Activated CD8-positive, alpha-beta memory T cell treated with anti-CD3 and anti-CD28 coated beads, Interleukin-2, amount 50 U/mL, for 24 hours (primary cell): ENCODE data around the gene DCANP1.

Experiments used
- DNase-seq: peaks from one replicate; pipeline ENCODE4 v3.0.0-alpha.2; 2020; ENCODE audit errors: extremely low read depth

DCANP1 gene

DNA sequence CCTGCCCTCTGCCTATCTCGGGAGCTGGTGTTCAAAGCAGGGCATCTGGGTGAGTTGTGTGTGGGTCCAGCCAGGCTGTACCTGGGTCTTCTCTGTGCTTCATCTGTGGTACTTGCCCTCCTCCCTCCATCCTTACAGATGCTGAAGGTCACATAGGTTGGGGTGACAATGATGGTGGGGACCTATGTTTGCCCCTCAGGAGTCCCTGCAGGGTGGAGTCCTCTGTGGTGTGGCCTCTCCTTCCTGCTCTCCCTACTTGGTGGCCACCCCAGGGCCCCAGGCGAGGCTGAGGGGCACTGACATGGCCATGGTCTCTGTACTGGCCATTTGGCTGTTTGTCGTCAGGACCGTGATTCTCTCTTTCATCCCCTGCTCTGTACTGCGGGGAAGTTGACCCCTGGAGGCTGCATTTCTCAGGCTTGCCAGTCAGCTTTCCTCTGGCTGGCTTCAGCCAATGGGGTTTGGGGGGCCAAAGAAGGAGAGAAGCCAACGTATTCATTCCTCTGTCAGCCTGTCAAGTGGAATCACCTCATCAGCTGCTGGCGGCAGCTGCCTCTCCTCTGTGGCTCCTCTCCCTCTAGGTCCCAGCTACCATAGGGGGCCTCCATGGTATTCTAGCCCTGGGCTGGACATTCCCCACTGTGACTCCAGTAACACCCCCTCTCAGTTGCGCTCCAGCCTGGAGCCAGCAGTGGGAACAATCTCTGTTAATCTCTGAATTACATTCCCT lies 4.6 kb downstream of the DCANP1 start:
- no peak for DNase-seq

DNA sequence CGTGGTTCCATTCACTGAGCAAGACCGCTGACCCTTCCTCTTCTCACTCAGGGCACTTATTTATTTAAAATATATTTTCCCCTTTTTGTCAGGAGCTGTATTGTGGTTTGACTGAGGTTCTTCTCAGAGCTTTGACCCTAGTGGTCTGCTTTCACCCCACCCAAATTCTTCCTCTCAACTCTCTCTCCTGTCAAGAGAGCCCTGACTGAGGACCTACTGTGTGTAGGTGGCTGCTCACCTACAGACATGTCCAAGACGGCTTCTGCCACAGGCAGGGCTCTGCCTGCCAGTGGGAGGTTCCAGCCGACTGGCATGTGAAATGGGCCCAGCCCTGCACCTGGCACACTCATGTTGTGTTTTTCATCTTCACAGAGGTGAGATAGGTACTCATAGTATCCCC lies 5.2 kb downstream of the DCANP1 start:
- no peak for DNase-seq

DNA sequence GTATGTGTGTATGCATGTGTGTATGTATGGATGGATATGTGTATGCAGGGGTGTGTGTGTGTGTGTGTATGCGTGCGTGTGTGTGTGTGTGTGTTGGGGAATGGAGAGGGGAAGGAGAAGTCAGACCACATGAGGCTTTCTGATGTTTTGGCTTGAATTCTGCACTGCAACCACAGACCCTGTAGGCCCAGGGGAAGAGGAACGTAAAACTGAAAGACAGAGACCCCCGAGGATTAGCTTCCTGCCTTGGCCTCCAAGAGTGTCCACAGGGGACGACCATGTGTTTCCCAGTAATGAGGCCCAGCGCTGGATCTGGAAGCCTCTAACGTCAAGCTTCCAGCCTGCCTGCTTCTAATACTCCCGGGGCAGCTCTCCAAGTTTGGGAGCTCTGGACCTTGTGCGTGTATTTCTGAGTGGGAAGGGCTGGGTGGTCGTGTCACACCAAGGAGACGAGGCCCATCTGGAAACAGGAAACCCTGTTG lies 5.8 kb downstream of the DCANP1 start:
- DNase-seq, result no peak

DNA sequence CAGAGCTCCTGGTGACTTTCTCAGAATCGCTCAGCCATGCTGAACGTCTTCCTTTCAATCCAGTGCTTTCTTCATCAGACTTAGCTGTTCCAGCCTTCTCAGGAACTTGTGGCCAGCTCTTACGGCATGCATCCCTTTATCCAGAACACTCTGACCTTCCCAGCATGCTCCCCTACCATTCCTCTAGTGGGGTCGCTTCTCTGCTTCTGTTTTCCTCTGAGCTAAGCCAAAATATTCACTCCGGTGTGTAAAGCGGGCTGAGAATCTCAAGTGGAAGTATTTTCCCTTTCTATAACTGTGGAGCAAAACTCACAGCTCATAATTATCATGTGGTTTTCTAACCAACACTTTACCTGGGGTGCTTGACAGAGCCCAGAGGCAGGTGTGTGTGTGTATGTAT lies 6.2 kb downstream of the DCANP1 start:
- no peak for DNase-seq

DNA sequence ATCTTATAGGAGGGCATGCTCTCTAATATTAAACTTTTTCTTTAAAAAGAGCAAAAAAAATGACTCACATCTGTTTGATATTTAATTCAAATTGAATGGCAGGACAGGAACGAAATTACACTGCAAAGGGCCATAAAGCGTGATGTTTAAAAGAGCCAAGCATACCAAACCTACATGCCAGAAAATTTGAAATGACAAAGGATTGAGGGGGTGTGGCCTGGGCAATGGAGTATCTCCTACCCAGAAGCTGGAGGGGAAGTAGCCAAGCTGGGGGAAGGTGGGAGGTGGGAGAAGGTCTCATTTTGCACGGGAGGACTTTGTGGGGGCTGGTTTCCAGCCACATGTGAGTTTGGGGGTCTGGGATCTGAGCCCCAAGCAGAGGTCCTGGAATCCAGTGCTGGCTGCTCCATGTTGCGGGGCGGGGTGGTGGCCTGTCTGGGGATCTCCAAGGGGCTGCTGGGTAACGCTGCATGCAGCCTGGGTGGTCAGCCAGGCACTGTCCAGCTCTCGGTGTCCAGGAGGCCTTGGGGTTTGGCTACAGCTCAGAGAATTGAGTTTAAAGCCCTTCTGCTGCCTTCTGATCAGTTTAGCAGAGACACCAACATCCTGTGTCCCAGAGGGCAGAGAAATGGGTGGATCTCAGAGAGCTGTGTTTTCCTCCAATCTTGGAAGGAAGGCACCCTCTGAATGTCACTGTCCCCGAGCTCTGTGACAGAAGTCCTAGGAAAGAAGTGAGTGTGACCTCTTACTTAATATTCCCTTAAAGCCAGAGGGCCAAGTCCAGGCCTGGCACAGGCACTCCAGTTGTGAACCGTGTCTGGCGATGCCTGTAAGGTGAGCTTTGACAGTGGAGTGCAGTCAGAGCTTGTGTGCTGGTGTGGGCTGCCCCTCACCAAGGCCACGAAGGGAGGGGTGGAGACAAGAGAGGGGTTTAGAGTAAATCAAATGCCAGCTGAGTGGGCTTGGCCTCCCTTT lies 7.6 kb downstream of the DCANP1 start:
- no peak for DNase-seq

DNA sequence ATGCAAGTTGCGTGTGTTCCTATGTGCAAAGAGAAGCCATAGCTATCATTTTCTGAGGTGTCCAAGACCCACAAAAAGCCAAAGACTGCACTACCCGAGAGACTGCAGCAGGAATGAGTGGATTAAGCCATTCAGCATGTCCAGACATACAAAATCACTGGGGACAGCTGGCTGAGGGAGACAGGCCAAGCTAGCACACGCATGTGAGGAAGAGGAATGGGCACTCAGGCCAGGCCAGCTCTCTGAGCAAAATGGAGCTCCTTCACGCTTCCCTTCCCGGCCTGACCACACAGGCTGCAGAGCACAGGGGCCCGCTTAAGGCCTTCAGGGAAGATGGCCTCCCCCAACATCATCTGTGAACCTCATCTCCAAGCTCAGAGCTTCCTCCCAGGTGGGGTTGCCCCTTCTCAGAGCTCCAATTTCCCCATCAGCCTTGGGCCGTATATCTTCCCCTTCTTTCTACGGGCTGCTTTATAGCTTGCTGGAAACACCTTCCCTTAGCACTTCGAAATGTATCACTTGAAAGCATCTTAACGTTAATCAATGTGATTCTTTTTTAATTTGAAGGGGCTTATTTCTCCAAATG lies 8.4 kb downstream of the DCANP1 start:
- DNase-seq, result no peak

DNA sequence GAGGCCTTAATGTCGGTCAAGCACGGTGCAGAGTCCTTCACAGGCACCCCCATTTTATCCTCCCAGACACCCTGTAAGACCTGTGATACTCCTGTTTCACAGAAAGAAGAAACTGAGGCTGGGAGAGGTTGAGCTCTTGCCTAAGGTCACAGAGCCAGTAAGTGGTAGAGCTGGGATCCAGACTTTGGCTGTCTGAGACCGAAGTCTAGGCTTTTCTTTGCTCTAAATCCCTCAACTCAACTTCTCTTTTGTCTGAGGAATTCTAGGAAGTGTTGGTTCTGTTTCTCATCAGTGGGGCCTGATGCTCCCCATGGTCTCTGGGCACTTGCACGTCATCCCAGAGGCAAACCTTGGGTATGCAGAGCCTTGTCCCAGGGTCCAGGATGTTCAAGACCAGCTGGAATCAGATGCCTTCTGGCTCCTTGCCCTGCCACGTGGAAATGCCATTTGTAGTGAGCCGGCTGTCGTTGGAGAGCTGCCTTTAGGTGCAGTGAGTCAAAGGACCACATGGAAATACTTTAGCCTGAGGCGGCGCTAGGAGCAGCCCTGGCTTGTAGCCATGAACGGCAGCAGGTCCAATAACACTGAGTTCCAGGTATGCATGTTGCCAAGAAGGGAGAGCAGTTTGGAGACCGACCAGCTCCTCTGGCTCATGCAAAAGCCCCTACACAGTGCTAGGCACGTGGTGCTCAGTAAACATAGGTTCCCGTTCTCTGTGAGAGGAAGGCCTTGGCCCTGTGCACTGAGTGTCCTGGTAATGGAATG lies 9.2 kb downstream of the DCANP1 start:
- DNase-seq, result no peak

DNA sequence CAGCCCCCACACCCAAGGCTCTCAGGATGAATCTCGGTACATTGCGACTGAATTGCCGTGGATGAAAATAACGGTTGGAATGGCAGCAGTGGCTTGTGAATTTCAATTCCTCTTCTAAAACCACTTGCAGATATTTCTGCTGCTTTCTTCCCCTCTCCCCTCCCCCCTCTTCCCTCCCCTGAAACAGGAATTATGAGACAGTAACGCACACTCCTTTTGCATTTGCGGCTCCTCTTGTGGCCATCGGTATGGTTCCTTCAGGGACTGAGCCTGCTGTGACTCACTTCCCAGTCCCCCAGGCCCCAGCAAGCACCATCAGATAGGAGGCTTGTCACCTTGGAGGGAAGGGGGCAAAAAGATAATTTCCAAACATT lies 9.7 kb downstream of the DCANP1 start:
- no peak for DNase-seq

DNA sequence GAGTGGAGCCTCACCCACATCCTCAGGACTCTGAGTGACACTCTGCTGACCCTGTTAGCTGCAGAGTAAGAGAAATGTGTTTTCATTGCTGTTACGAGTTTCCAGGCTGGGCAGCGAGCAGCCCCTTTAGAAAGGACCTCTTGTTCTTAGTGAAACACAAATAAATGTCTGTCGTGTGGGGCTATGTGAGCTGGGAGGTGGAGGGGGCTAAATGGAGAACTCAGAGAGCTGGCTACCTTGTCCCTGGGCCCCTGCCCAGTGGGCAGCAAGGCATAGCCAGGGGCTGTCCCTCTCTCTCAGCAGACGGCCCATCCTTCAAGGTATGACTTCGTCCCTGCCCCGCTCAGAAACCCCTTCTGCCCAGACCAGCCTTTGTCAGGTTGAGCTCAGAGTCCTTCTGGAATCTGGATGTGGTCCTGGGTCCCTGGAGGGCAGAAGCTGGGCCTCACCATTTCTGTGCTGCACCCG lies 10.2 kb downstream of the DCANP1 start:
- no peak for DNase-seq

DNA sequence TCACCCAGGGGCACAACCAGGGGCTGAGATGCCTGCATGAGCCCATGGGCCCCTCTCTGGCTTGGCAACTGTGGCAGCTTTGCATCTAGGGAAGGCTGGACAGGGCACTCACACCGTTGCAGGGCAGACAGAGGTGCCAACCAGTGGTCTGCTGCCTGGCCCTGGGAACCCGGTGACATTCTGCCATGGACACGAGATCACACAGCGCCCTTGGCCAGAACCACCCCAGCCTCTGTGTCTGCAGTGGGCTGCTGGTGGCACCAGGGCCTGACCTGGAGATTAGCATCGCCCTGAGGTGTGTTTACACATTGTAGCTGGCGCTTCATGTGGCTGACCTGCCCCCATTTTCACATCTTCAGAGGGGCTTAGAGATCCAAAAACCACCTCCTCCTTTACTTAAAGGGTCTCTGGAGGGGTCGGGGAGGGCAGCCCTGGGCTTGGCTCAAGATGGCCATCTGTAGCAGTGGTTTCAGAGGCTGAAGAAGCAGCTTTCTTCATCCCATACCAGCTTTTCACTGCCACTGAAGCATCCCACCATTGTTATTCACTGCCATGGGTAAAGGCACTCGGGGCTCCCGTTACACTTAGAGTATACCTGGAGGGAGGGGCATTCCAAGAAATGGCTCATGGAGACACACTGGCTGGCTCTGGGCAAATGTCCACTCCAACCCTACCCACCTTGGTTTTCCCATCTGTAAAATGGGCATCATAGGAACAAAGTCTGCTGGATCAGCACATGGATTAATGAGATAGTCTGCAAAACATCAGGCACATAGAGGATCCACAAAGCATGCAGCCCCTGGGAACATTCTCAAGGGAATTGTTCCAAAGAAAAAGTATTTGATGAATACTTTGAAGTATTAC lies 11.4 kb downstream of the DCANP1 start:
- no peak for DNase-seq

DNA sequence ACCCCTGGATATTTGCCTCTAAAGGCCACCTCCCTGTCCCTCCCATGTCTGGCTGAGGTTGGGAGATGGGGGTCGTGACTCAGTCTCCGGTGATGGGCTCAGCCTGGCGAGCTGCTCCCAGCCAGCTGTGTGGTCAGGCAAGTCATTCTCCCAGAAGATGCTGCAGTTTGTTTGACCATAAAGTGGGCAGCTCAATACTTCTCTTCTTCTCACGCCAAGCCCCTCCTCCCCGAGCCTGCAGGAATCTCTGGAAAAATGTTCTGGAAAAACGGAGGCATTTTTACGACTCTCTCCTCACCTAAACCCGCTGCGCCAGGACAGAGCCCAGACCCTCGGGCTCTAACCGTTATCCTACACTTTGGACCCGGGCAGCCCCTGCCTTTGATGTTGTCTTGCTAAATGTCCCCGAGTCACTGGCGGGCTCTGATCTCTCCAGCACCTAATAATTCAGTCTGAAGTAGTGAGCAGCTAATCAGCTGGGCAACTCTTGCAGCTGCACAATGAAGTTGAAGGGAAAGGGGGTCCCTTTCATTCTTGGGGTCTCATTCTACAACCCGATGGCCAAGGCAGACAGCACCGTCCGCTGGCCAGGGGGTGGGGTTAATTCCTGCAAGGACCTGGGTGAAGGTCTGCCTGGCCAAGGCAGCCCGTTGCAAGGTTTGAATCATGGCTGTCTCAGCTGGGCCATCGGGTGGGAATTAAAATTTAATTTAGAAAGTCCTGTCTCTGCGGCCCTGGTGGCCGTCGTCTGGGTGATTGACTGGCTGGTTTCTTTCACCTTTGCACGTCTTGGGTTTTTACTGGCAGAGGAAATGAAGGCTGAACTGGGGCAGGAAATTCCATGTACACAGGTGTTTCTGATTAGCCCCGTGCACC lies 12.3 kb downstream of the DCANP1 start:
- DNase-seq, result no peak

DNA sequence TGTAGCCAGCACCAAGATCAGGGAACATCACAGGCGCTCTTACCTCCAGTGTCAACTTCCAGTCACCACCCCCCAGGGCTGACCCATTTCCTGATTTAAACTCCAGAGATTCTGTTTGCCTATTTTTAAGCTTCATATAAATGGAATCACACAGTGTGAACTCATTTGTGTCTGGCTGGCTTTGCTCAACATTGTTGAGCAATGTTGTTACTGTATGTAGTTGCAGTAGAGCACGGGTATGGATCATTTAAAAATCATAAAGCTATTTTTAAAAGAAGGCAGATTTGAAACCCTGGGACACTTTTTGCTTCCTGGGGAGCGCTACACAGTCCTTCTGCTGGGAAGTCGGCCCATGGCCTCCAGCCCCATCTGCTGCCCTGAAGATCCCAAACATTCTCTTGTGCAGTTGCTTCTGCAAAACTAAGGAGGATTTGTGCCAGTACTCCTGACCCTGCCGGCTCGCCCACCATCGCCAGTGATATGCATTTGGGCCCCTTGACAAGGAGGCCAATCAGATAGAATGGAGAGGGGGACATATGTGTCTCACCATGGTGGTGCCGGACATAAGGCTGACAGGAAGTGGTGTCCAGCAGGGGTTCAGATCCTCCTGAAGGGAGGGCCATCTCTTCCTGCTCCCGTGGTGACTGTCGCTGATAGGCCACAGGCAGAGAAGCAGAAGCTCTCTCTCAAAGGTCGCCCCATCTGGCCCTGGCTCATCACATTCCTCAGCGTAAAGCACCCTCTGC lies 13.3 kb downstream of the DCANP1 start:
- no peak for DNase-seq

DNA sequence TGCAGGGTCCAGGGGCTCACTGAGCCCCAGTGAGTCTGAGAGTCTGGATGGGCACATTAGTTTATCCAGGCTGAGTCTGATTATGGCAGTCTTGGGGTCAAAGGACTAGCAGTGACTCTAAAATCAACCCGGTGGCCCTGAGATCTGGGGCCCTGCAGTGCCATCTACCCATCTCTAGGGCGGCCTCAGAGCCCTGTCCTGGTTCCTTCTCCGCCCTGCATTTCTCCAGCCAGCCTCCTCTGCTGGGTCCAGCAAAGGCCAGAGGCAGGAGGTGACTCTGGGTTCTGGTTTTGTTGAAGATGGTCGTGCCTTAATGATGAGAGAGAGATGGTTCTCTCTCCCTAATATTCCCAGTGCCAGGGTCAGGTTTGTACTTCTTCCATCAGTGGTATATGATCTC lies 15.0 kb downstream of the DCANP1 start:
- no peak for DNase-seq

DNA sequence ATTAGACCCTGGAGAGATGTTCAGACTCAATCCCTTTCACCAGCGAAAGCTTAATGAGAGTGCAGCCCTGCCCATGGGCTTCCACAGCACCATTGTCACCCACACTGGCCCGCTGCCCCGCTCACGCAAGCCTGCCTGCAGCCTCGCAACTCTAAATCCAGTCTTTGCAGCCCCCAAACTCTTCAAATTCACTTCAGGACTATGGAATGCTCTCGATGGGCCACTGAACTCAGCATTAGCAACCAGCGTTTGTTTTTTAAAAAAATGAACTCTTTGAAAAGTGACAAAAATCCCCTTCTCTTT lies 17.1 kb downstream of the DCANP1 start:
- no peak for DNase-seq

DNA sequence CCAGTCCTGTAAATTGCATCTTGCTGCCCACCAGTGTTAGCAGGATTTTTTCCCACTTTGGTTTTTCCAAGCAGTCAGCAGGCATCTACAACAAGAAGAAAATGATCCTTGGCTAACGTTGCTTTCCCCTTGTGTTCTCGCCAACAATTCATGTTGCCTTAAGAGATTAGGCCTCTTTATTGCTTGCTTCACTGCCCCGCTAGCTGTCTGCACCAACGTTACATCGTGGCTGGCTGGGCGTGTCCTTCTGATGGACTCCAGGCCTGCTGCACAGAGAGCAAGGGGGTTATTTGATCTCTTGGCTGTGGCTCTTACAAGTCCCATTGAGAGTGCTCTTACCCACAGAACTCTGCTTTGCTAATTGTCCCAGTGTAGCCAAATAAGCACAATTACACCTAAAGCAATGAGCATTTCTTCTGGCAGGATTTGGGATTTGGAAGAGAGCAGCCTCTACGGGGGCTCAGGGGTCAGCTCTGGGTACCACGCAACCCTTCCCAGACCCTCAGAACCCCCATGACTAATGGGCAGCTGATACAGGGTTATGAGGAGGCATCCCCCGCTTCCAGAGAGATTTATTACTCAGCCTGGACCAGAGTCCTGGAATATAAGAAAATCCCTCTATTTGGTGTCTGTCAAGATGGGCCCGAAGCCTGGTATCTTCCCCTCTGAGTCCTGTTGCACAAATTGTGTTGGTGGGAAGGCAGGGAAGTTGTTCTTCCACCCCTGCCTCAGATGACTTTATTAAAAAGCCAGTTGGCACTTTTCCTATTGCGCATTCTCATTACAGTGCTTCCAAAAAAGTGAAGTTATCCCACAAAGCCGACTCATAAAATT lies 17.6 kb downstream of the DCANP1 start:
- DNase-seq, result no peak

DNA sequence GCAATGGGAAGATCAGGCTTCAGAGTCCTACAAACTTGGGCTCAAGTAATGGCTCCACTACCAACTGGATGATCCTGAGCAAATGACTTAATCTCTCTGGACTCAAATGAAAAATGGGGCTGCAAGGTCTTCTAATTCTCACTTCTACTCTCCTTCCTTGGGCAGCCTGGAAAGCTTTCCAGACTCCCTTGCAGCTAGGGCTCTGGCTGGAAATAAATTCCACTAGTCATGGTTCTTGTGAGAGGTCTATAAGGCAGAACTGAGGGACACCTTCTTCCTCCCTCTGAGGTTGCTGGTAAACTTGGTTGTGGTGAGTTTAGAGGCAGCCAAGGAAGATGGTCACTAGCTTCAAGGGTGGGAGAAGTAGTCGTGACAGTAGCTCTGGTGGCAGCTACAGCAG lies 18.6 kb downstream of the DCANP1 start:
- no peak for DNase-seq

DNA sequence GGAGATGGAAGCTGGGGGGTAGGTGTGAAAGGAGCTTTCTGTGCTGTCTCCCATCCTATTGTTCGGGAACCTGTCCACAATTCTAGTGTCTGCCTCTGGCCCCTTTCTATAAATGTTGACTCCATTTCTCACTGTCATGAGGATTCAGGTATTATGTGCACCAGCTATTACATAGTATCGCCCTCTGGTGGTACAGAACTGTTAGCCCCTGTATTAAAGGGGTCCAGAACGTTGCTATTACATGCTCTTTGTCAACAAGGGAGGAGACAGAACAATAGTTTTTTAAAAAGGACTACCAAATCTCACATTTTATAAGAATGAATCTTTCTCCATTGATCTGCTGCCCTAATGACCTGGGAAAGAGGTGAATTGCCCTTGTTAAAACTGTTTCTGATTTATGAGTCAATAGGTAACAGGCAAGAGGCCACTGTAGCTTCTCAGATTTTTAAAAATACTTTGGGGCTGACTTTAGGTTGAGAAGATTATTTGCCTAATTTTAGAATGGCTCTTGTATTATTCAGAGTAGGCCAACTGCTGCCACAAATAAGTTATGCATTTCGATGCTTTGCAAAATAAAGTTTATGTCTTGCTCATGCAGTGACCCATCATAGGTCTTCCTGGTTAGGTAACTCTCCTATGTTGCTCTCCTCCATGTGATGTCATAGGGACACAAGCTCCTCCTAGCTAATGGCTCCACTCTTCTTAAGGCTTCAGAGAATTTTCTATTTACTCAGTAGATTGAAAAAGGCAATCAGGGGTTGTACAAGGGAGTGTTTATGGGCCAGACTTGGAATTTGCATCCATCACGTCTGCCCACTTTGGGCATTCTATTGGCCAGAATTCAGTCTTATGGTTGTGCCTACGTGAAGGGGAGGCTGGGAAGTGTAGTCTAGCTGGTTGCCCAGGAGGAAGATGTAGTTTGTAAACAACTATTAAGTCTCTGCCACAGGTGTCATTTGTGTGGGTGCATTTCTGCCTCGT lies 20.8 kb downstream of the DCANP1 start:
- no peak for DNase-seq
